GM06990 (cell line): ENCODE data around the gene HMGA1.
"Not testable (repeated sequence)": the region's sequence is repeated elsewhere in the genome, so short reads cannot be mapped to it uniquely, and the experiment has no call there.

ENCODE experiments used
- DNase-seq: peaks from one replicate; pipeline ENCODE4 v3.0.0-alpha.2; 2011; ENCODE audit not compliant: insufficient read length; ENCODE audit errors: extremely low read depth
- H3K27me3 ChIP-seq: replicated peaks from 2 replicates; pipeline ENCODE4 v1.6.0; 2011; ENCODE audit warnings: low read length; ENCODE audit not compliant: control insufficient read depth, insufficient read depth
- H3K36me3 ChIP-seq: 2 replicates; pipeline ENCODE4 v1.5.1; 2011; ENCODE audit warnings: low read length; ENCODE audit not compliant: control insufficient read depth, insufficient read depth
- H3K4me3 ChIP-seq: replicated peaks from 2 replicates; pipeline ENCODE4 v1.5.1; 2011; ENCODE audit warnings: low read depth, mild to moderate bottlenecking, control low read depth, low read length
- TF ChIP-seq, protein P1 (sequence below): IDR thresholded peaks from 2 replicates; pipeline ENCODE4 v1.5.1; 2011; ENCODE audit warnings: low read length, control low read depth, mild to moderate bottlenecking, inconsistent platforms; ENCODE audit not compliant: insufficient read depth, poor library complexity, severe bottlenecking

The HMGA1 gene

DNA sequence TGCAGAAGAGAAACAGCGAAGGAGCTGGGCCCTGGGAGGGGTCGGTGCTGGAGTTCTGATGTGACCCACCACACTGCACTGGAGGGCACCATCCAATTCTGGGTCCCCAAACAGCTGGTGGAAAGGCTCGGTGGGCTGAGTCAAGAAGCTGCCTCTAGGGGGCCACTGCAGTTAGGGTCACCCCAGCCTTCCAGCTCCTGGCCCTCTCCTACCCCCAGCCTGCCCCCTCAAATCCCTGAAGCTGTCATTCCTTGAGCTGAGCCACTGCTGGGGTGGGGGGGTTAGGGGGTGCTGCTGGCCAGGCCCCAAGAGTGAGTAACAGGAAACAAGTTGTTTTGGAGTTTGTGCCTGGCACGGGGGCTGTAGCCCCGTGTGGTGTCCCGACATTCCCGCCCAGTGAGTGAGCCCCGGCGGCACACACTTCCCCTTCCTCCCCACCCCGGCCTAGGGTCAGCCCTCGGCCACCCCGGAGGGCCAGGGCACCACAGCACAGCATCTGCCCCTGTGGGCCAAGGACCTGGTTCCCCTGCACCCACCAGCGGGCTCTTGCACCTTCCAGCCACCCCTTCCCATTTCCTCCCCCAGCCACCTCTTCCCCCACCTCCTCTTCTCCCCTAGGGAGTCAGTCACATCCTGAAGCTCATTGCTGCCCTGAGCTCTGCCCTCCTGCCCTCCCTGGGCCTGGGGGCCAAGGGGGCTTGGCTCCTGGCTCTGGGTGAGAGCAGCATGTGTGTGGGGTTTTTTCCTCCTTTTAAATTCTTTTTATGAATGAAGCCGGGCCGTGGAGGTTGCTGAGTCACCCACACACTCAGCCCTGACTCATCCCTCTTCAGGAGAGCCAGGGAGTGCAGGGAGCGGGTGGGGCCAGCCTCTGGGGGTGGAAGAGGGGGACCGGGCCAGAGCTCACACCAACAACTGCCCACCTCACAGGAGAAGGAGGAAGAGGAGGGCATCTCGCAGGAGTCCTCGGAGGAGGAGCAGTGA, 7.5 kb downstream of the HMGA1 start:
- no peak for DNase-seq

DNA sequence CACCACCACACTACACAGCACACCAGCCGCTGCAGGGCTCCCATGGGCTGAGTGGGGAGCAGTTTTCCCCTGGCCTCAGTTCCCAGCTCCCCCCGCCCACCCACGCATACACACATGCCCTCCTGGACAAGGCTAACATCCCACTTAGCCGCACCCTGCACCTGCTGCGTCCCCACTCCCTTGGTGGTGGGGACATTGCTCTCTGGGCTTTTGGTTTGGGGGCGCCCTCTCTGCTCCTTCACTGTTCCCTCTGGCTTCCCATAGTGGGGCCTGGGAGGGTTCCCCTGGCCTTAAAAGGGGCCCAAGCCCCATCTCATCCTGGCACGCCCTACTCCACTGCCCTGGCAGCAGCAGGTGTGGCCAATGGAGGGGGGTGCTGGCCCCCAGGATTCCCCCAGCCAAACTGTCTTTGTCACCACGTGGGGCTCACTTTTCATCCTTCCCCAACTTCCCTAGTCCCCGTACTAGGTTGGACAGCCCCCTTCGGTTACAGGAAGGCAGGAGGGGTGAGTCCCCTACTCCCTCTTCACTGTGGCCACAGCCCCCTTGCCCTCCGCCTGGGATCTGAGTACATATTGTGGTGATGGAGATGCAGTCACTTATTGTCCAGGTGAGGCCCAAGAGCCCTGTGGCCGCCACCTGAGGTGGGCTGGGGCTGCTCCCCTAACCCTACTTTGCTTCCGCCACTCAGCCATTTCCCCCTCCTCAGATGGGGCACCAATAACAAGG, 8.5 kb downstream of the HMGA1 start:
- not testable (repeated sequence) for H3K27me3 ChIP-seq
- H3K36me3 ChIP-seq = peaks cover 30% of the 10 kb centered on the region

More for the DNA sequence above, 7.5 kb downstream of the HMGA1 start:
- TF ChIP-seq, protein P1, sequence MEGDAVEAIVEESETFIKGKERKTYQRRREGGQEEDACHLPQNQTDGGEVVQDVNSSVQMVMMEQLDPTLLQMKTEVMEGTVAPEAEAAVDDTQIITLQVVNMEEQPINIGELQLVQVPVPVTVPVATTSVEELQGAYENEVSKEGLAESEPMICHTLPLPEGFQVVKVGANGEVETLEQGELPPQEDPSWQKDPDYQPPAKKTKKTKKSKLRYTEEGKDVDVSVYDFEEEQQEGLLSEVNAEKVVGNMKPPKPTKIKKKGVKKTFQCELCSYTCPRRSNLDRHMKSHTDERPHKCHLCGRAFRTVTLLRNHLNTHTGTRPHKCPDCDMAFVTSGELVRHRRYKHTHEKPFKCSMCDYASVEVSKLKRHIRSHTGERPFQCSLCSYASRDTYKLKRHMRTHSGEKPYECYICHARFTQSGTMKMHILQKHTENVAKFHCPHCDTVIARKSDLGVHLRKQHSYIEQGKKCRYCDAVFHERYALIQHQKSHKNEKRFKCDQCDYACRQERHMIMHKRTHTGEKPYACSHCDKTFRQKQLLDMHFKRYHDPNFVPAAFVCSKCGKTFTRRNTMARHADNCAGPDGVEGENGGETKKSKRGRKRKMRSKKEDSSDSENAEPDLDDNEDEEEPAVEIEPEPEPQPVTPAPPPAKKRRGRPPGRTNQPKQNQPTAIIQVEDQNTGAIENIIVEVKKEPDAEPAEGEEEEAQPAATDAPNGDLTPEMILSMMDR = peak; percentile 57
- Histone ChIP-seq H3K27me3 (no peaks in the 10 kb centered on the region), H3K36me3 (peaks cover 34% of the 10 kb centered on the region), H3K4me3 (no peak overlapping the region)

DNA sequence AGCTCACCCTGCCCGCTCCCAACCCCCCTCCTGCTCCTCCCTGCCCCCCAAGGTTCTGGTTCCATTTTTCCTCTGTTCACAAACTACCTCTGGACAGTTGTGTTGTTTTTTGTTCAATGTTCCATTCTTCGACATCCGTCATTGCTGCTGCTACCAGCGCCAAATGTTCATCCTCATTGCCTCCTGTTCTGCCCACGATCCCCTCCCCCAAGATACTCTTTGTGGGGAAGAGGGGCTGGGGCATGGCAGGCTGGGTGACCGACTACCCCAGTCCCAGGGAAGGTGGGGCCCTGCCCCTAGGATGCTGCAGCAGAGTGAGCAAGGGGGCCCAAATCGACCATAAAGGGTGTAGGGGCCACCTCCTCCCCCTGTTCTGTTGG, 9.1 kb downstream of the HMGA1 start:
- not testable (repeated sequence) for H3K27me3 ChIP-seq, H3K4me3 ChIP-seq, DNase-seq
- peaks cover 27% of the 10 kb centered on the region for H3K36me3 ChIP-seq

More for the DNA sequence above, 8.5 kb downstream of the HMGA1 start:
- DNase-seq, H3K4me3 ChIP-seq: not testable (repeated sequence)

DNA sequence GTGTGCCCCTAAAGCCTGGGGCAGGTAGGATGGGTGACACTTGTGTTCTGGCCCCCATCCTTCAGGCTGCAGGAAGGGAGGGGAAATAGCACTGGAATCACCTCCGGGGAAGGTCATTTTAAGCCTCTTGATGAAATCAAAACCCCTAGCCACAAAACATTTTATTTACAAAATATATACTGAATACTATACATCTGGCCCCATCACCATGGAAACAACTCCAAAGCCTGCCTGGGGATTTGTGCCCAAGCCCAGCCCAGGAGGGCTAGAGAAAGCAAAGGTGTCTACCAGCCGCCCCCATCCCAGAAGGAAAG, 9.5 kb downstream of the HMGA1 start:
- no peak overlapping the region for H3K4me3 ChIP-seq
- H3K36me3 ChIP-seq = peaks cover 25% of the 10 kb centered on the region
- H3K27me3 ChIP-seq = no peaks in the 10 kb centered on the region
- TF ChIP-seq, protein P1 = no peak
- DNase-seq = no peak

DNA sequence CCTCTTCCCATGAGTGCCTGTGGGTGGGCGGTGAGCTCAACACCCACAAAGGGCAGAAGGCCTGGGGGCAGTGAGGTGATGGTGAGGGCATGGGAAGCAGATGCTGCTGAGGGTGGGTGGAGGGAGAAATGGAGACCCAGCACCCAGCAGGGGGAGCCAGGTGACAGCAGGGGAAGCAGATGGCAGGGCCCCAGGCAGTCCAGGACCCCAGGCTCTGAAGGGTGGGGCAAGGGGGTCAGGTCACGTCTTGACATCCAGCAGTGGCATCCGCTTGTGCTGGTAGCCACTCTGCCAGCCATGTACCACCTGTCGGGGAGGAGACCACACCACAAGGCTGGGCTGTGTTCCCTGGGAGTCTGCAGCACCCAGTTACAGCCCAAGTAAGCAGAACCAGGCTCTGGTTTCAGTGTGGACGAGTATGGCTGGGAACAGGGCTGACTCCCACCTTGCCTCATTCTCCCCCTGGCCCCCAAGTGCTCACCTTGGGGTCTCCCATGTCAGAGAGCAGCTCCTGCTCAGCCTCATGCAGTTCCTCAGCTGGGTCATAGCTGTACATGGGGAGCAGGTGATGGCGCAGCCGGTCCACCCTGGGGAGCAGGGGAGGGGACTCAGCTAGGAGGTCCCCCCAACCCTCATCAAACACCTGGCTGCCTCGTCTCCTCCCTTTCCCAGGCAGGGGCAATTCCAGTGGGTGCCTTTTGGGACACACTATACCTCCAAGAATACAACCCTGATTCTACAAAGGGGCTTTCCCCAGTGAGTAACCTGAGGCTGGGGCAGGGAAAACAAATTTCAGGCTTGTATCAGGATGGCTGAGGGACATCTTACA, 10.1 kb downstream of the HMGA1 start:
- peaks cover 21% of the 10 kb centered on the region for H3K36me3 ChIP-seq
- peak; percentile 69 for DNase-seq
- no peak overlapping the region for H3K4me3 ChIP-seq
- TF ChIP-seq, protein P1 = peak; percentile 77
- no peaks in the 10 kb centered on the region for H3K27me3 ChIP-seq

DNA sequence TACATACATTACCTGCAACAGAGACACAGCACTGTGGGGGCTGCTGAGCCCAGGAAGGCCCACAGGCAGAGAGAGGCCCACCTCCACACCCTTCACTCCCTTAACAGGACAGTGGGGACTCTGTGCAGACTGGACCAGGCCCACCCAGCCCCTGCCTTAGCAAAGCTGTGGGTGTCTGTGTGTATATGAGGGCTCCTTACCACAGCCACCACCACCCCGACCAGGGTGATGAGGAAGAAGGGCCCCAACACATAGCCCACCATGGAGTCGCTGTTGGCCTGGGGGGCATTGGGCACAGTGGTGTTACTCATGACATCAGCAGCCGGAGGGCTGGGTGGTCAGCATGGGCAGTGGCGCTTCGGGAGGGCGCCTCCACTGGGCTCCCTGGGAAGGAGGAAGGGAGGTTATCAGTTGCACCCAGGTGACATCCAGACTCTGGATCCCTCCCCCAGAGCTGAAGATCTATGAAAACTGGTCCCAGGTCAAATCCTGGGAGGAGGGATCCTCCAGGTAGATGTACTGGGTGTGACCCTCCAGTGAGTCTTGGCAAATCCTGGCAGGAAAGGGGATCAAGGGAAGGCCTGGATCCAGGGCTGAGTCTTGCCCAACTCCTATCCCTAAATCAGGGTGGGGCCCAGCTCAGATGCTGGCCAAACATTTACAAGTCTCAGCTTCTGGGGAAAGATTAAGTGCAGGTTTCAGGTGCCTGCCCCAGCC, 11.0 kb downstream of the HMGA1 start:
- peaks cover 17% of the 10 kb centered on the region for H3K36me3 ChIP-seq
- H3K27me3 ChIP-seq = no peaks in the 10 kb centered on the region
- H3K4me3 ChIP-seq = no peak overlapping the region; the same call in none of the 2 replicates
- TF ChIP-seq, protein P1 = no peak
- peak; percentile 47 for DNase-seq
